CD4-positive, alpha-beta T cell treated with Interferon alpha-2 for 1 hour (primary cell): ENCODE data around the gene LRRN1.
A peak's percentile ranks its signal among the peaks of the same experiment; 100 is the strongest.

ENCODE experiments used
- DNase-seq, 2 donors: peaks; one replicate each; pipeline ENCODE4 v3.0.0-alpha.2; 2020 to 2022

LRRN1 gene

GRCh38 chr3:3799173-3800079 is at the start of gene LRRN1:
LRRN1 (plus strand) TSS chr3:3799431; CDS start chr3:3844642, 45,211 bp downstream.
- peak; percentile 42 to 51 for DNase-seq

DNA sequence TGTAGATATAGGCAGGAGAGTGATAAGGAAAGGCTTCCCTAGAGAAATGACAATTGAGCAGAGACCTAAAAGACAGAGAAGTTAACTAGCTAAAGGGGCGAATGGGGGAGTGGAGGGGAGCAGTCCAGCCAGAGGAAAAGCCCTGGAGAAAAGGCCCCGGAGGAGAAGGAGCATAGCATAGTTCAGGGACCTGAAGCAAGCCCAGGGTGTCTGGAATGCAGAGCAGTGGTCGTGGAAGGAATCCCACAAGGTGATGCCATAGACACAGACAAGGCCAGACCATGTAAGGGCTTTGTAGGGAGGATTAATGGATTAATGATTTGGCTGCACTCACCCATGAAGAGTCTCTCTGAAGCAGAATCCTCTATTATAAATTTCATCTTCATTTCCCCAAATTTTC is 45.8 kb upstream of the LRRN1 start:
- DNase-seq: no peak

GRCh38 chr3:3765661-3766060 is 33.6 kb upstream of the LRRN1 start:
- DNase-seq: no peak

DNA sequence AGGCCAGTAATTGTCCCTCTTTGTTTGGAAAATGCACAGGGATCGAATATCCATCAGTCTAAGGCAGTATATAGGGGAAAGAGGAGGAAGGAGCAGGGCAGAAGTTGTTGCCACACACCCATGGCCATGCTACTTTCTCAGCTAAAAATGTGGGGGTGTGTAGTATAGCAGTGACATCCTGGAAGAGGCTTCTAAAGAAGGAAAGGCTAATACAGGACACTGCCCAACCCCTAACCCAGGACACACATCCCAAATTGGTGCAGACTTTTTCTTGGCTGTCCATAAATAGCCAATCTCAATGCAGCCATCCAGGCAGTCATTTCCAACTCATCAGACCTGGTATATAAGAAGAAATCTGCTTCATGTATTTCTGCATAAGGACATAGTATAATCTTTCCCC is 33.1 kb upstream of the LRRN1 start:
- no peak for DNase-seq

- no peak for DNase-seq
Measured at GRCh38 chr3:3771094-3771493, 28.1 kb upstream of the LRRN1 start.

- no peak for DNase-seq
Measured at GRCh38 chr3:3771567-3771966, 27.7 kb upstream of the LRRN1 start.

GRCh38 chr3:3772338-3772737 is 26.9 kb upstream of the LRRN1 start:
- DNase-seq: no peak

GRCh38 chr3:3772920-3773319 is 26.3 kb upstream of the LRRN1 start:
- no peak for DNase-seq

- no peak for DNase-seq
Measured at GRCh38 chr3:3776607-3777006, 22.6 kb upstream of the LRRN1 start.

- DNase-seq: no peak
Measured at GRCh38 chr3:3778216-3778615, 21.0 kb upstream of the LRRN1 start.

DNA sequence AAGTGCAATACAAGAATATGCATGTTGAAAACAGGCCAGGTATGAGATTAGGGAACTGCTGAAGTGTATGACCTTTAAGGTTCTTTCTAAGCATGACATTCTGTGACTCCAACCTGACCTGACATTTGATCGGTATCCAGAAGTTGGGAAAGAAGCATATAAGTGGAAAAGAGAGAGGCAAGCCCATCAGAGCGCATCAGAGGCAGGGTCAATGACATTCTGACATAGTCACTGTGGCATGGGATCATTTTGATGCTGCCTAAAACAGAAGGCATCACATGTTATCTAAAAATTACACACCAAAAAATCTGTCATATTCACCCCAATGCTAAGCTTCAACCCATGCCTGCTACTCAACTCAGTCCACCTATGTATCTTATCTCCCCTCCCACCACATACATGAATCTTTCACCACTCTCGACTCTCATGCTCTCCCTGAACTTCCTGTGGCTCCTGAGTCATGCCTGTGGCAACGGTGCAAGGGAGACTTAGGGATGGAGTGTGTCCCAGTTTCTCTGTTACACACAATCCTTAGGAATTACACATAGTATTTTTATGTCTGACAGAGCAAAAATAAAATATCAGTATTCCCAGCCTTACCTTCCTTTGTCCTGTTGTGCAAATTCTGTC is 20.5 kb upstream of the LRRN1 start:
- DNase-seq: no peak

GRCh38 chr3:3782457-3782856 is 16.8 kb upstream of the LRRN1 start:
- DNase-seq: no peak

- DNase-seq: no peak
Measured at GRCh38 chr3:3783210-3783609, 16.0 kb upstream of the LRRN1 start.

GRCh38 chr3:3783696-3784095 is 15.5 kb upstream of the LRRN1 start:
- no peak for DNase-seq

- no peak for DNase-seq
Measured at GRCh38 chr3:3792391-3792790, 6.8 kb upstream of the LRRN1 start.

DNA sequence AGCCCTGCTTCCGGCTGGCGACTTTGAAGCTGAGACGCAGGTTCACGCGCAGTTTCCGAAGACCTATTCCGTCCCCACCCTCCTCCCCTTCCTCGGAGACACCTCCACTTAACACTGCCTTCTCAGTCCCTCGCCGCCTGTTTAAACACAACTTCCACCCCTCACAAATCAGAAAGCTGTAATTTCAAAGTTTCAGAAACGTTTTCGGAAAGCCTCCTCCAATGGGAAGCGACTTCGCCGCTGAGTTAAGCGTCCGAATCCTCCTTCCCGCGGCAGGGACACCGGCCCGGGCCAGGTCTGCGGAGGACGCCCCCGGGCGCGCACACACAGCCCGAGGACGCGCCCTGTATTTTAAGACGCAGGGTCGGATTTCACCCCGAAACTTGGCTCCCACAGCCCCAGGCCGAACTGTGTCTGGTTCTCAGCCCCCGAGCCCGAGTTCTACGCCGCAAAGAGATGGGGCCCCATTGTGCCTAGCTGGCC is 559 bp upstream of the LRRN1 start:
- DNase-seq: peak; percentile 19 to 34

- no peak for DNase-seq
Measured at GRCh38 chr3:3800080-3800455, 837 bp downstream of the LRRN1 start.

DNA sequence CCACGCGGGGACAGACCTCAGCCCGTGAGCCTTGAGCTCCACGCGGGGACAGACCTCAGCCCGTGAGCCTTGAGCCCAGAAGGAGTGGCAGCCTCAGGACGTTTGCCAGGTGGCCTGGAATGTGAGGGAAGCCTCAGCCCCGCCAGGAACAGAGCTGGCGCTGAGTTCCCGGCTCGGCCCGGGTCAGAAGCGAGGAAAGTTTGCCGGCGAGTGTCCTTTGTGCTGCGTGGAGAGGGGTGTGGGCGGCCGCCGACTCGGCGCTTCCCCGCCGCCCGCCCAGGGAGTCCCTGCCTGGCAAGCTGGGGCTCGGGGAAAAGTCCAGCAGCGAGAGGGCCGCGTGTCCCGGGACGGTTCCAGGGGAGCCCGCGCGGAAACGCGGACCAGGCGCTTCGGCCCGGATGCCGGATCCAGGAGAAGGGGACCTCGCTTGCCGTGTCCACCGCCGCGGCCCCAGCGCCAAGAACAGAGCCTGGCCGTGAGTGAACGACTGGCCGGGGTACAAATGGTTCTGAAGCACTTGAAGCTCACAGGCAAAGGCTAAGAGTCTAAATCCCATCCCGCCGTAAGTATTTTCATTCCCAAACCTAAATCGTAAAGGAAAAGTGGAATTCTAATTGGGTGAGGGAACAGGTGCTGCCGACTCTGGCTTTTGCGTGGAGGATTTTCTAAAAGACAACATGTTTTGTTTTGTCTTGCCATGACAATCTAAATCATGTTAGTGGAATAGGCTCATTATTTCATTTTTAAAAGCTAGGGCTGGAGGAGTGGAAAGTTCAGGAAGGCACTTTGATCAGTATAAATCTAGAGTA is 1.7 kb downstream of the LRRN1 start:
- no peak for DNase-seq

GRCh38 chr3:3801494-3801841 is 2.2 kb downstream of the LRRN1 start:
- DNase-seq: no peak

DNA sequence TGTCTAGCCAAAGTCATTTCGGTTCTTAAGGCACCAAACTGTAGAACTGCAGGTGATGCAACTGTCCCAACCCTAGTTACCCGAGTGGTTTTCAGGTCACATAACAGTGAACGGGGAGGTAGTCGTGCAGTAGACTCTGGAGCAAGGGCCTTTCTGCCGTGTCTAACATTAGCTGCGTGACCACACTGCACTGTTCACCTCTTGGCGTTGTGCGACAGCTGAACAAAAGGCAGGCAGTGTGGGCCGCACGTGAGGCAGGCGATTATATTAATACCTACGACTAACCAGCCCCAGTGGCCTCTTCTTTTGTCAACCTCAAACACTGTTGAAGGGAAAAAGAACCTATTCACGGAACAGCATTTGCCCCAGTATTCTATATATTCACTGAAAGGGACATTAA is 2.8 kb downstream of the LRRN1 start:
- no peak for DNase-seq

GRCh38 chr3:3804560-3804959 is 5.3 kb downstream of the LRRN1 start:
- no peak for DNase-seq

DNA sequence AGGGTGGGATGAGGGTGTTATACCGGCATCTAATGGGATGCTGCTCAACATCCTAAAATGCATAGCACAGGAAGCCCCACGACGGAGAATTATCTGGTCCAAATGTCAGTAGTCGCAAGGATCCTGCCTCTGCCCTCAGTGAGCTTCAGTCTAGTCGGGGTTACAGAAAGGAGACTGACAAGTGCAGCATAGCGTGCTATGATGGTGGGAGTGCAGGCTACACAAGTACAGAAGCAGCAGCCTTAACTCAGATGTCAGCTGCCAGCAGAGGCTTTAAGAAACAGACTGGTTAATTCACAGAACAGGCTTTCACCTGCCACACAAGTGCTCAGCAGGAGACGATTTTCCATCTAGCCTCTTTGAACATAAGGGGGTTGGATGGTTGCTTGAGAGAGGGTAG is 6.9 kb downstream of the LRRN1 start:
- no peak for DNase-seq

DNA sequence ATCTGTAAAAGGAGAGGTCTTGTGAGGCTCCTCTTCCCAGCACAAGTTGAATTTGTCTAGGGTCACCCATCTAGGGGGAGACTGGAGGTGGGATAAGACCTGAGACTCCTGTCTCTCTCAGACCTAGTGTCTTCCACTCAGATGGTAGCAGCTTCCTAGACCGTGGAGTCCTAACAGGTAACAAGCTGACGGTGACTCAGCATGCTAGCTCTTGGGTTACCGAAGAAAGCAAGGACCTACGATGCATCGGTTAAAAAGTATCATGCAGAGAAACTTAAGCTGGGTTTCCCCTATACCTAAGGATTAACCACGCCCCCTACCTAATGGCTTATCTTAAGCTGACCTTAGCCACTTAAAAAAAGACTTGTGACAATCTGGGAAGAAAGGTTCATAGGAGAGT is 7.6 kb downstream of the LRRN1 start:
- no peak for DNase-seq

DNA sequence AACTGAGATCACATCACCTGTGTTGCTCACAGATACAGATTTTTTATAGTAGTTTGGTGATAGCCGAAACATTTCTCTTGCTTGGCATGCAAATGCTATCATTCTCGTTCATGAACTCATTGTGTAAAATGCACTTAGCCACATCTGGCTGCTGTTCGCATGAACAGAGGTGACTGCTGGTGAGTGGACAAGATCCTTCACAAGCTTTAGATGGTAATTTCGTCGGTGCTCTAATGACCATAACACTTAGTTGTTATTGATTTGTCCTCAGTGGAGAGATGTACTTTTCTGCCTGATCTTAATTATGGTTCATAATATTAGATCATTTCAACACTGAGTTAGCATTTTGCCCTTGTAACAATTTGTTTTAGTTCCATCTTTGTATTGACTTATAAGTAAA is 13.8 kb downstream of the LRRN1 start:
- DNase-seq: no peak
